Nephron progenitor cell (in vitro differentiated cells): ENCODE measurements around the gene ARHGAP25.

ENCODE experiments used
- DNase-seq: peaks from one replicate; pipeline ENCODE4 v3.0.0; 2021
- H3K27ac Mint-ChIP-seq: 2 replicates; pipeline ENCODE4 v1.8.0; 2021; ENCODE audit warnings: mild to moderate bottlenecking, moderate library complexity, mixed read lengths
- H3K27me3 Mint-ChIP-seq: 2 replicates; pipeline ENCODE4 v1.8.0; 2021; ENCODE audit warnings: mild to moderate bottlenecking, low read depth, mixed read lengths; ENCODE audit not compliant: poor library complexity
- H3K36me3 Mint-ChIP-seq: 2 replicates; pipeline ENCODE4 v1.8.0; 2021; ENCODE audit warnings: low read depth, mixed read lengths
- H3K4me1 Mint-ChIP-seq: 2 replicates; pipeline ENCODE4 v1.8.0; 2021; ENCODE audit warnings: mixed read lengths
- H3K4me3 Mint-ChIP-seq: 2 replicates; pipeline ENCODE4 v1.8.0; 2021; ENCODE audit warnings: mild to moderate bottlenecking, moderate library complexity, mixed read lengths
- H3K9me3 Mint-ChIP-seq: 2 replicates; pipeline ENCODE4 v1.8.0; 2021; ENCODE audit warnings: mild to moderate bottlenecking, moderate library complexity, mixed read lengths
- TF ChIP-seq, protein P1 (sequence below): fragments of 200-600 bp; sonication (generic); IDR thresholded peaks from 2 replicates; pipeline ENCODE4 v1.5.0; 2021; ENCODE audit warnings: antibody characterized with exemption

The ARHGAP25 gene

DNA sequence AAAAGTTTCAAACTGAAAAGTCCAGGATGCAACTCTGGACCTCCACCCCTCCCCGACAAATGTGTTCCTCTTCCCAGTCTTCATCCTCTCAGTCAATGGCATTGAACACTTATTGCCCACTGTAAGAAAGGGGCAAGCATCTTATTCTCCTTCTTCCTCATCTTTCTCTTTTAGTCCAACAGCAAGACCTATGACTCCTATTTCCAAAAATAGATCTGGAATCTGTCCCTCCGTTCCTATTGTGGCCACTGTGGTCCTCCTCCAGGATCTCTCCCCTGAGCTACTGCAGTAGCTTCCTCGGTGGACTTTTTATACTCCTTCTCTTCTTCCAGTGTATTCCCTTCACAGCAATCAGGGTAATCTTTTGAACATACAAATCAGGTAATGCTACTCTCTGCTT is 28.0 kb upstream of the ARHGAP25 start:
- DNase-seq: no peak
- no peaks in the 10 kb centered on the region for H3K4me1 Mint-ChIP-seq
- peaks cover 3% of the 10 kb centered on the region for H3K27me3 Mint-ChIP-seq
- no peak overlapping the region for H3K4me3 Mint-ChIP-seq
- TF ChIP-seq, protein P1, sequence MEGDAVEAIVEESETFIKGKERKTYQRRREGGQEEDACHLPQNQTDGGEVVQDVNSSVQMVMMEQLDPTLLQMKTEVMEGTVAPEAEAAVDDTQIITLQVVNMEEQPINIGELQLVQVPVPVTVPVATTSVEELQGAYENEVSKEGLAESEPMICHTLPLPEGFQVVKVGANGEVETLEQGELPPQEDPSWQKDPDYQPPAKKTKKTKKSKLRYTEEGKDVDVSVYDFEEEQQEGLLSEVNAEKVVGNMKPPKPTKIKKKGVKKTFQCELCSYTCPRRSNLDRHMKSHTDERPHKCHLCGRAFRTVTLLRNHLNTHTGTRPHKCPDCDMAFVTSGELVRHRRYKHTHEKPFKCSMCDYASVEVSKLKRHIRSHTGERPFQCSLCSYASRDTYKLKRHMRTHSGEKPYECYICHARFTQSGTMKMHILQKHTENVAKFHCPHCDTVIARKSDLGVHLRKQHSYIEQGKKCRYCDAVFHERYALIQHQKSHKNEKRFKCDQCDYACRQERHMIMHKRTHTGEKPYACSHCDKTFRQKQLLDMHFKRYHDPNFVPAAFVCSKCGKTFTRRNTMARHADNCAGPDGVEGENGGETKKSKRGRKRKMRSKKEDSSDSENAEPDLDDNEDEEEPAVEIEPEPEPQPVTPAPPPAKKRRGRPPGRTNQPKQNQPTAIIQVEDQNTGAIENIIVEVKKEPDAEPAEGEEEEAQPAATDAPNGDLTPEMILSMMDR: no peak
- H3K36me3 Mint-ChIP-seq: no peaks in the 10 kb centered on the region
- H3K9me3 Mint-ChIP-seq: no peaks in the 10 kb centered on the region
- H3K27ac Mint-ChIP-seq: no peak overlapping the region

DNA sequence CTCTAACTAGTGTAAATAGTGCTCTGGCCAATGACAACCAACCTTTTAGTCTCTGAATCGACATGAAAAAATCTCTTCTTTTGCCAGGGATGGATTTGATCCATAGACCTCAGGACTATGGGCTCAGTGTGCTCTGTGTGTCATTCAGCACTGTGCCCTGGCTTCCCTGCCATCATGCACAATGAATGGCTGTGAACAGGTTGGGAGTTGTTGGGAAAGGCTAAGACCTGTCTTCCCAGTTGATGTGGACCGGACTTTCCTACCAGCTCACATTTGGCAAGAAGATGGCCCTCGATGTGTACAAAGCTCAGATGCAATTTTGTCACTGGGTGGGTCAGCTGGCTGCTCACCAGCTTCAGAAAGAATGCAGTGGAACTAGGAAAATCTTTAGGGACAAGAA is 26.0 kb upstream of the ARHGAP25 start:
- no peaks in the 10 kb centered on the region for H3K36me3 Mint-ChIP-seq
- H3K4me3 Mint-ChIP-seq: no peak overlapping the region
- H3K4me1 Mint-ChIP-seq: no peaks in the 10 kb centered on the region
- peaks cover 9% of the 10 kb centered on the region for H3K27me3 Mint-ChIP-seq
- TF ChIP-seq, protein P1: no peak
- no peaks in the 10 kb centered on the region for H3K9me3 Mint-ChIP-seq
- H3K27ac Mint-ChIP-seq: no peak overlapping the region
- no peak for DNase-seq

DNA sequence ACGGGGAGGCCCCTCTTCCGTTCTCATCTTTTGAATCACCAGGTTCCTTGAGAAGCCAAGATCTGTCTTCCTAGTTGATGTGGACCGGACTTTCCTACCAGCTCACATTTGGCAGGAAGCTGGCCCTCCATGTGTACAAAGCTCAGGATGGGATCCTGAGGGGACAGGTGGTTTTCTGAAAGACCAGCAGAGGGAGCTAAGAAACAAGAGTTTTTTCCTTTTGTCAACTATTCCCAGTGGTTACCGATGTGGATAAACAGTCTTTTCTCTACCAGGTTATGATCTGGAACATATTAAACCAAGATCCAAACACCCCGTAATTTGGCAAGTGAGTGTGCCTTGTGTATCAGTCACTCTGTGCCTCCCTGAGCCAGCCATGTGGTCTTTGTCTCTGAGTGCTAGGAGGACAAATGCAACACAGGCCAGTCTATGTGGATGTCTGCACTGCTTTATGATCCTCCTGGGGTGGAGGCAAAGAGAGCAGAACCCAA is 25.1 kb upstream of the ARHGAP25 start:
- DNase-seq: peak; percentile 17
- TF ChIP-seq, protein P1: peak; percentile 64
- Mint-ChIP-seq H3K36me3 (no peaks in the 10 kb centered on the region), H3K27me3 (peaks cover 12% of the 10 kb centered on the region), H3K27ac (no peak overlapping the region), H3K9me3 (no peaks in the 10 kb centered on the region), H3K4me1 (no peaks in the 10 kb centered on the region), H3K4me3 (no peak overlapping the region)

DNA sequence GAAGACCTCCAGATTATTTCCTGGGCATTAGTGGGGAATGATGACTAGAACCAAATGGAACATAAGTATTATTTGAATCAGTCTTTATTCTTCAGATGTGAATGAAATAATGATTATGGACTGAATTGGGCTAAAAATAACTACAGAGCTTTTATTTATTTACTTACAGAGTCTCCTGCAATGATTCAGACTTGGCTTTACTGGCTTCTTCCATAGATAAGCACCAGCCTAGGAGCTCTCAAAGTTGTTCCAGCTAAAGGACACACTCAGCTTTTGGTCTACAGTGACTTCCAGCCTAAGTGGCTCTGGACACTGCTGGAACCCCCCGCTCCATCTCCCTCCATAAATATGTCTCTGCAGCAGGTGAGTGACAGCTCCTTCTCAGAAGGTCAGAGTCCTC is 24.3 kb upstream of the ARHGAP25 start:
- no peaks in the 10 kb centered on the region for H3K36me3 Mint-ChIP-seq

DNA sequence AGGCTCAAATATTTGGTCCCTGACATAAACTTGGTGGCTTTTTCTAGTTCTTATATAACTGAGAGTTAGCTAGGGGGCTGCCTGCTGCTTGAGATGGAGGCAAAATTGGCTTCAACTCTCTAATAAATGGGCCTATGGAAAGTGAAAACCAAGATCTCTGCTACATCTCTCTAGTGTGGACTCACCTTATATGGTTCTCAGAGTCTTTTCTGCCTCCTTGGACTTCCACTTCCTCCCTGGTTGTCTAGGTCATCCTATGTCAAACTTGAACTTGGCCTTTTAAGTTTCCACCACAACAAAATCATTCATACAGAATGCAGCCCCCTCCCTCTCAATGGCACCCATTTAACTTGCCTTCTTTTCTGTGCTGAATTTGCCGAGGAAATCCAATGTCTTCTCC is 23.9 kb upstream of the ARHGAP25 start:
- peaks cover 12% of the 10 kb centered on the region for H3K27me3 Mint-ChIP-seq
- no peak for DNase-seq
- no peaks in the 10 kb centered on the region for H3K9me3 Mint-ChIP-seq
- TF ChIP-seq, protein P1: no peak
- no peaks in the 10 kb centered on the region for H3K4me1 Mint-ChIP-seq
- H3K36me3 Mint-ChIP-seq: no peaks in the 10 kb centered on the region
- H3K27ac Mint-ChIP-seq: no peak overlapping the region
- no peak overlapping the region for H3K4me3 Mint-ChIP-seq

More for the DNA sequence above, 24.3 kb upstream of the ARHGAP25 start:
- peaks cover 12% of the 10 kb centered on the region for H3K27me3 Mint-ChIP-seq
- TF ChIP-seq, protein P1: no peak
- DNase-seq: no peak
- H3K27ac Mint-ChIP-seq: no peak overlapping the region
- no peaks in the 10 kb centered on the region for H3K9me3 Mint-ChIP-seq
- no peak overlapping the region for H3K4me3 Mint-ChIP-seq
- no peaks in the 10 kb centered on the region for H3K4me1 Mint-ChIP-seq

DNA sequence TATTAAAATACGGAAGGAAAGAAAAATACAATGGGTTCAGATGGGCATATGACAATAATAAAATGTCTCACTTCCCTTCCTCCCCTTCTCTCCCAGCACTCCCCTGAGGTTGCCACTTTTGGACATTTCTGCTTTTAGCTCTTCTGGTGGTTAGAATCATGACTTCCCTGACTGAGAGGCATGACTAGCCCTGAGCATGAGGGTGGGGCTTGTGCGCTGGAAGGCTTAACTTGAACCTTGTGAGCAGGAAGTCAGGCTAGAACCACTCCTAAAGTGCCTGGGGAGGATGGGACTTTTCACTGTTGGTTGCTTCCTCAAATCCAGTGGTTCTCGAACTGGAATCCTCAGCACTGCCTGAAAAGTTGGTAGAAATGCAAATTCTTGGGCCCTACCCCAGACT is 19.7 kb upstream of the ARHGAP25 start:
- DNase-seq: no peak
- peaks cover 9% of the 10 kb centered on the region for H3K27me3 Mint-ChIP-seq

More for the DNA sequence above, 19.7 kb upstream of the ARHGAP25 start:
- Mint-ChIP-seq H3K4me1 (no peaks in the 10 kb centered on the region), H3K36me3 (no peaks in the 10 kb centered on the region), H3K27ac (no peak overlapping the region), H3K9me3 (no peaks in the 10 kb centered on the region), H3K4me3 (no peak overlapping the region)
- TF ChIP-seq, protein P1: no peak
